ENCODE data around the gene ECI1.

GRCh38 chr16:2232094-2232990 is 19.0 kb downstream of the ECI1 start:
- TF ChIP-seq CTCF (IDR thresholded peaks at IDR 0.05) (no peak), ZFX (IDR thresholded peaks at IDR 0.05; ENCODE audit: borderline replicate concordance) (no peak)

All from 22Rv1 (cell line).